Effector CD4-positive, alpha-beta T cell (primary cell): ENCODE results near the gene CRYBG2.
"Not testable (repeated sequence)": the region's sequence is repeated elsewhere in the genome, so short reads cannot be mapped to it uniquely, and the experiment has no call there.

Experiments used
- DNase-seq: peaks from one replicate; pipeline ENCODE4 v3.0.0-alpha.2; 2020

CRYBG2 gene

DNA sequence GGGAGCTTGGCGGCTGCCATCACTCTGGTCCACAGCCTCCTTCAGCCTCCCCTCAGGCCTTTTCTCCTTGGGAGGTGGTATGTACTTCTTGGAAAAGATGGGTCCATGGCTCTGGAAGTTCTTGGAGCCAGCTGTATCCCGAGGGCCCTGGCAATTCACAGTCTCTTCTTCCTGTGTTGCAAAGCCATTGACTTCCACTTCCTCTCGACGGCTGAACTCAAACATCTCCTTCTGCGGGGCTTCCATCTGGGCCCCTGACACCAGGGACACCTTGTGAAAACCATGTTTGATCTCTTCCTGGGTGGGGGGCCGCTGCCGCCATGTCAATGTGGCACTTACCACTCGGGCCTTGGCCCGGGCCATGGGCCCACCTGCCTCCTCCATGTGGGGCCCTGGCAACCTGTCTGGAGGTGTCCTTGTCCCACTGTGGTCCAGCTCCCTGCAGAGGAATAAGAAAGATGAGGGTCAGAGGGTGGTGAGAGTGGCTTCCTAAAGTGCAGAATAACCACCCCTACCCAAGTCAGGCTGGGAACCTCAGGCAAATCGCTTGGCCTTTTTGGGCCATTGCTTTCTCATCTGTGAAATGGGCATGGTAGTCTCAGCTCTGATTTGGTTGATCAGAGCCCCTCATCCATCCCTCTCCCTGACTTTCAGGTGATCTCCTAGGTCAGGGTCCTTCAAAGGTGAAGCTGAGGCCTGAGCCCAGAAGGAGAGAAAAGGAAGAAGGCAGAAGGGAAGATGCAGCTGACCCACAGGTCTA lies 7.5 kb downstream of the CRYBG2 start:
- no peak for DNase-seq

DNA sequence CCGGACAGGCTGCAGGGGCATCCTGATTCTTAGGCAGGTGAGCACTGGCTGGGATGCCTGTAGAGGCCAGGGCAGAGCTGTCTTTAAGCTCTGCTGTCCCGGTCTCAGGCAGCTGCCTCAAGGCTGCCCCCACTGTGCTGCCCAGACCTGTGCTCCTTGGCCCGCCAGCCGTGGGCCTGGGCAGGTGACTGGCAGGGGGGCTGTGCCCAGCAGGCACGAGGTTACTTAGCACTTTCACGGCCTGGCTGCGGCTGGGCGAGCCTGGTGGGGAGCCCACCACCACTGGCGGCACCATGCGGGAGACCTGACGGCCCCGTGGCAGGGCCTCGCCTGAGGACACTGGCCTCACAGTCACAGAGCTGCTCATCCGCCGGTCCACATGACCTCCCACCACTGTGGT lies 8.2 kb downstream of the CRYBG2 start:
- no peak for DNase-seq

DNA sequence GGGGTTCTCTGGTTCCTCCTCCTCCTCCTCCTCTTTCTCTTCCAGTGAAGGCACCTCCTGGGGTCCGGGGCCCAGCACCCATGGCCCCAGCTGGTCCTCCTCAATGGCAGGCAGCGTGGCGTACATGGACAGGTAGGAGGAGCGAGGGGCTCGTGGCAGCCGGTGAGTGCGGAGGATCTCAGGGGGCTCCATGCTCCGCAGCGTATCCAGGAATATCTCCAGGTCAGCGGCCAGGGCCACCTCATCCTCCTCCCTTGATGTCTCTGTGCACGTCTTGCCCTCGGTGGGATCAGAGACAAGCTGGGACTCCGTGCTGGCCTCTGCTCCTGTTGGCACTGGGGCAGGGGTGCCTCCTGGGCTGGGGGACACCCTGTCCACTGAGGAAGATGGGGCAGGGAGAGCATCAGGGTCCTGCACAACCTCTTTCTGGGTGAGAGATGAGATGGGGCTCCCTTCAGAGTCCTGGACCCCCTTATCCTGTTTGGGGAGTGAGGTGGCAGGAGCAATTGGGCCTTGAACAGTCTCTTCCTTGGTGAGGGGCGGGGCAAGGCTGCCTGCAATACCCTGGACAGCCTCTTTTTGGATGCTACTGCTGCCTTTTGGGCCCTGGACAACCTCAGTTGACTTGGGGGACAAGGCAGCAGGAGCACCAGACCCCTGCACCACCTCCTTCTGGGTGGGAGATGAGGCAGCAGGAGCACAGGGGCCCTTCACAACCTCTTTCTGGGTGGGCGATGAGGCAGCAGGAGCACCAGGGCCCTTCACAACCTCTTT lies 9.6 kb downstream of the CRYBG2 start:
- DNase-seq = no peak

DNA sequence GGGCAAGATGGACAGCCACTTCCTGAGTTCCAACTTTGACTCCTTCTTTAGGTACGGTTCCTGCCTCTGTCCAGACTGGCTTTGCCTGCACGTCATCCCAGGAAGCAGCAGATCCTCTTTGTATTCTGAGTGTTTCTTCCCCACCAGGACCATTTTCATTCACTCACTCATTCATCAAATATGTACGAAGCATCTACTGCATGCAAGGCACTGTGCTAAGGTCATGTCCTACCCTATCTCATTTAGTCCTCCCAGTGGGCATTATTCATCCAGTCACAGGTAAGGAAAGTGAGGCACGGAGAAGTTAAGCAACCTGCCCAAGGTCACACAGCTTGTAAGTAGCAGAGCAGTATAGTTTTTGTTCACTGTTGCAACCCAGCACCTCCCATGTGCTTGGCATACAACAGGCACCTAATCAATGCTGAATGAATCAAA lies 13.9 kb downstream of the CRYBG2 start:
- no peak for DNase-seq

DNA sequence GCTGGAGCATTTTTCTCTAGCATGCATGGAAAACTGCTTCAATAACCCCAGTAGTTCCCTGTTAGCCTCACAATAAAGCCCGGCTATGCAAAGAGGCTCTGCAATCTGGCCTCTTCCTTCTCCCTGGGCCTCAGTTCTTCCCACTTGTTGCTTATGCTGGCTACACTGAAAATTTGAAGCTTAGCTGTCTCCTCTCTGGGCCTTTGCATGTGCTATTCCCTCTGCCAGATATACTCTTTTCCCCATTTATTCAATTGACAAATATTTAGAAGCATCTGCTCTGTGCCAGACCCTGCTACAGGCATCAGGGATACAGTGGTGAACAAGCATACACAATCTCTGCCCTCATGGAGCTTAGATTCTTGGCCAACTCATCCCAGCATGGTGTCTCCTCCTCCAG lies 15.3 kb downstream of the CRYBG2 start:
- no peak for DNase-seq

DNA sequence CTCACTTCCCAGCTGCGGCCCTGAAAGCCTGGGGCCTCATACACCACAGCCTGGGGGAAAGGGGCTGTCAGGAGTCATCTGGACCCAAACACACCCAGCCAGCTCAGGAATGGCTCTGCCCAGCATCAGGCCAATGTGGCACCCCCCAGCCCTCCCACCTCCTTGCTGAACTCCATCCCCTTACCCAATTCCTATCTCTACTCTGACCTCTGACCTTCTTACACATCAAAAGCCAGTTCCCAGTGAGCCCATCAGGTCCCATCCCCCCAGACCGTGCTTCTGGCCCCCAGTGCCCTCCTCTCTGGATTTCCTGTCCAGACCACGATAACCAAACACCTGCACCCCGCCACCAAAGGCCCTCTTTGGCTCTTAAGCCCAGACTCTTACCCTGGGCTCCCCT lies 16.3 kb downstream of the CRYBG2 start:
- no peak for DNase-seq

DNA sequence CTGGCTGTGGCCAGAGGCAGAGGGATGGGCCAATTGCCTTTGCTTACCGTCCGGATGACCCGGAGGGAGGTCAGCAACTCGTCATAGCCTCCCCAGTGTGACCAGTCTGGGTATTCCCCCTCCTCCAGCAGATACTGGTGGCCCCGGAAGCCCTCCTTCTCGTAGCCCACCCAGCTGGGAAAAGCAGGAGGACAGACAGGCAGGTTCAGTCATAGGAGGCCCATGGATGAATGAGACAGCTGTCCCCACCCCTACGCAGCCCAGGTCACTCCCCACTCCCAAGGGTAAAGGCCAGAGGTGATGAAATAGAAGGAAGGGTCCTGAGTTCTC lies 16.8 kb downstream of the CRYBG2 start:
- DNase-seq = no peak

DNA sequence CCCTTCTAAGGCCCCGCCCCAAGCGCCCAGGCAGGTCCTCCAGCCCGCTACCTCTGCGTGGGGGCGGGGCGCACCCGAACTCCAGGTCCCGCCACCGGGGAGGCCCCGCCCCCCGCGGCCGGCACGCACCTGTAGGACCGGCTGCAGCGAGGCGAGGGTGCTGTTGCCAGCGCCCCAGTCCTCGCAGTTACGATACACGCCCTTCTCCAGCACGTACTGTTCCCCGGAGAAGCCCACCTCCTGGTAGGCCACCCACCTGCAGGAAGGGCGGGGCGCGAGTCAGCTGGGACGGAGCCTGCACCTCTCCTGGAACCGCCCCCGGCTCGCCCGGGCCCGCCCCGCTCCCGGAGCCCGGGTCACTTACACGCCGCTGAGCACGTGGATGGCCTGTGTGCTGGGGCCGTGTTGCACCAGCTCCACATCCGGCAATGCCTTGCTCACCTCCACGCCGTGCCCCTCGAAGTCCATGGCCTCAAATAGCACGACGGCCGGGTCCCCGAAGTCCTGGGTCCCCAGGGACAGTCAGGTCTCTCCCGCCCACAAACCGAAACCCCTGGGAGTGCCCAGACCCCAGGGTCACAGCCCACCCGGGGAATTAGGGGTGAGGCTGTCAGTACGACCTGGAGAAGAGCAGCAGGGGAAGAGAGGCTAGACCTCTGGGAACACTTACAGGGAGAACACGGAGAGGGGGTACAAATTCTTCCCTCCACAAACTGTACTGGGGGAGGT lies 17.3 kb downstream of the CRYBG2 start:
- peak; percentile 79 for DNase-seq

DNA sequence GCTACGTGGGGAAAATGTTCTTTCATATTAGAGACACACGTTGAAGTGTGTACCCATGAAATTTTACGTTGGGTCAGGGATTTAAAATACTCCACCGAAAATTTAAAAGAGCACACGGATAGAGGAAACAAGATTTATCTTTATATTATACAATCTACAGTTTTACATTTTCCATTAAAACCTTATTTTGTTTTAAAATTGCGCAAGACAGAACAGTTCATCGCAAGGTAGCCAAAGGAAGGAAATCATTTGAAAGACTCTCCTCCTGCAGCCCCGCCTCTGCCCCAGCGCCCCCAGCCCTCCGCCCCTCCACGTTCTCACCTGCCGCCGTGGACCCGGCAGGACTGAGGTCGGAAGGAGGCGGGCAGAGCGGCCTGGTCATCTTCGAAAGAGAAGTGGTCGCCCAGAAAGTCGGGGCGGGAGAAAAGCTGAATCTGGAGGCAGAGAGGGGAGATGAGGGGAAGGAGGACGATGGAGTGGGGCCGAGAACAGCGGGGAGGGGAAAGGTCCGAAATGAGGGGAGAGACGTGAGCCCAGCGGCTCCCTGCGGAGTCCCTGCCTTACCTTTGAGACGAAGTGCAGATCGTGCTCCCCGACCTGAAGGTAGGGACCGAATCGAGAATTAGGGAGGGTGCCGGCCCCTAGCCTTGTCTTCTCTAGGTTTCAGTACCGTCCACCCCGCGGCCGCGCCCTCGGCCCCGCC lies 18.0 kb downstream of the CRYBG2 start:
- DNase-seq = no peak

DNA sequence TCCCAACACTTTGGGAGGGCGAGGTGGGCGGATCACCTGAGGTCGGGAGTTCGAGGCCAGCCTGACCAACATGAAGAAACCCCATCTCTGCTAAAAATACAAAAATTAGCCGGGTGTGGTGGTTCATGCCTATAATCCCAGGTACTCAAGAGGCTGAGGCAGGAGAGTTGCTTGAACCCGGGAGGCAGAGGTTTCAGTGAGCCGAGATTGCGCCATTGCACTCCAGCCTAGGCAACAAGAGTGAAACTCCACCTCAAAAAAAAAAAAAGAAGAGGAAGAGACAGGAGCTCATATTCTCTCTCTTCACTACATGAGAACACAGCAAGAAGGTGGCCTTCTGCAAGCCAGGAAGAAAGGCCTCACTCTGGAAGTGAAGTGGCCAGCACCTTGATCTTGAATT lies 20.6 kb downstream of the CRYBG2 start:
- not testable (repeated sequence) for DNase-seq

DNA sequence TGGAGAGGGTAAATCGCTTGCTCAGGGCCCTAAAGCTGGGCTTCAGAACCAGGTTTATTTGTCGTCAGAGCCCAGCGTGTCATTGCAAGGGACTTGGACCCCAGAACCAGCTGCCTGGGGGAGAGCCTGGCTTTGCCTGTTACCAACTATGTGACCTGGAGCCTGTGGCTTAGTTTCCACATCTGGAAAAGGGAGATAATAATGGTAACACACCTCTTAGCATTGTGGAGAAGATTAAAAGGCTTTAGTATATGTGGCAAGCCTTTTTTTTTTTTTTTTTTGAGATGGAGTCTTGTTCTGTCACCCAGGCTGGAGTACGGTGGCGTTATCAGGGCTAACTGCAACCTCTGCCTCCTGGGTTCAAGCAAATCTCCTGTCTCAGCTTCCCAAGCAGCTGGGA lies 23.7 kb downstream of the CRYBG2 start:
- no peak for DNase-seq

DNA sequence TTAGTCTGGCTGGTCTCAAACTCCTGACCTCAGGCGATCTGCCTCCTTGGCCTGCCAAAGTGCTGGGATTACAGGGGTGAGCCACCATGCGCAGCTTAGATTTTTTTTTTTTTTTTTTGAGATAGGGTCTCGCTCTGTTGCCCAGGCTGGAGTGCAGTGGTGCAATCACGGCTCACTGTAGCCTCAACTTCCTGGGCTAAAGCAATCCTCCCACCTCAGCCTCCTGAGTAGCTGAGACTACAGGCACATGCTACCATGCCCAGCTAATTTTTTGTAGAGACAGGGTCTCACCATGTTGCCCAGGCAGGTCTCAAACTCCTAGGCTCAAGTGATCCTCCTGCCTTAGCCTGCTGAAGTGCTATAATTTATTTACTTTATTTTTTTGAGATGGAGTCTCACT lies 24.6 kb downstream of the CRYBG2 start:
- DNase-seq = not testable (repeated sequence)

DNA sequence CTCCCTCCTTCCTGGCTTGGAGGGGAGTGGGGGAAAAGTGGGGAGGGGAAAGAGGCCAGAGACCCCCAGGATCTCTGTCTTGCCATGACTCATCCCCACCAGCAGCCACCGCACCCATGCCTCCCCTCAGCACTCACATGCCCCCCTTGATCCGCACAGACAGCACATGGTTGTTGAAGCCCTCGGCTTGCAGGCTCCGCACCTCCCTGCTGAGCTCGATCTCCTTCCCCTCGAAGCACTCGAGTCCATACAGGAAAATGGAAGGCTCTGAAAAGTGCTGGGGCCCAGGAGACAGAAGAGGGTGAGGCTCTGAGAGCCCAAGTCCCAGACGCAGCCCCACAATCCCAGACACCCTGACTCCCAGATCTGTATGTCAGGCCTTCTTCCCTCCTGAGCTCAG lies 25.3 kb downstream of the CRYBG2 start:
- DNase-seq = no peak

DNA sequence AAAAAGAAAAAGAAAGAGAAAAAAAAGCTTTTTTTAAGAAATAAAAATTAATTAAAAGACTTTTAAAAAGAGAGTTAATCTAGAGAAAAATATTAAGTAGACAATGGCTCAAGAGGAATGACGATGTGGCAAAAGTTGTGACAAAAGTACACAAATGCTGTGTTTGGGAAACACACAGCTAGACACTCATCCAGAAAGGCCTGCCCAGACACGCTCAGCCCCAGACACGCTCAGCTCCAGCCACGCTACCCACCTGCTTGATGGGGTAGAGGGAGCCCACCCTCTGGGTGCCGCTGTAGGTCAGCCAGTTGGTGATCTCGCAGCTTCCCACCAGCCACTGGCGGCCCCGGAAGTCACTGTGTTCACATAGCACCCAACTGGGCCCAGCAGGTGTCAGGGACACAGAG lies 26.0 kb downstream of the CRYBG2 start:
- DNase-seq = no peak

DNA sequence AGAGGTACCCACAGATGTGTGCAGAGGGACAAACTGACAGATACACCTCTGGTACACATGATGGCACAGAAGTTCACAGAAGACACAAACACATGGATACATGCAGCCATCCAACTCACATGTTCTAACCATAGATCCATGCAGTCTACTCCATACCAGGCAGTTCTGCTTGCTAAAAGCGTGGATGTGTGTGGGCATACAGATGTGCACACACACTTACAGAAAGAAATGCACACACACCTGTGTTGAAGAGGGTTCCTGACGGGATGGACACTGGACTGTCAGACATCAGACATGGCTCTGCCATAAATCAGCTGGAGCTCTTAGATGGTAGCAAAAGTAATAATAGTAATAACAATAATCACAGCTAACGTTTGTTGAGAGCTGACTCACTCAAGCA lies 29.4 kb downstream of the CRYBG2 start:
- DNase-seq = no peak

DNA sequence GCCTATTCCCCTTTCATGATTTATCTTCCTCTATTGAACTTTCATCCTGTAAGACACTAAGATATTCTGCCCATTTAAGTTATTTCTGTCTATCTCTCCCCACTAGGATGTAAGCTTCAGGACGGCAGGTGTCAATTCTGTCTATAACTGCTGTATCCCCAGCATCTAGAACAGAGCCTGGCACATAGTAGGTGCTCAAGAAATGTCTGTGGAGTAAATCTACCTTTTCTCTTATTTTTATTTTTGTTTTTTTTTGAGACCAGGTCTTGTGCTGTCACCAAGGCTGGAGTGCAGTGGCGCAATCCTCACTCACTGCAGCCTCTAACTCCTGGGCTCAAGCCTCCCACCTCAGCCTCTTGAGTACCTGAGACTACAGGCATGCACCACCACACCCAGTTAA lies 30.5 kb downstream of the CRYBG2 start:
- DNase-seq = no peak

DNA sequence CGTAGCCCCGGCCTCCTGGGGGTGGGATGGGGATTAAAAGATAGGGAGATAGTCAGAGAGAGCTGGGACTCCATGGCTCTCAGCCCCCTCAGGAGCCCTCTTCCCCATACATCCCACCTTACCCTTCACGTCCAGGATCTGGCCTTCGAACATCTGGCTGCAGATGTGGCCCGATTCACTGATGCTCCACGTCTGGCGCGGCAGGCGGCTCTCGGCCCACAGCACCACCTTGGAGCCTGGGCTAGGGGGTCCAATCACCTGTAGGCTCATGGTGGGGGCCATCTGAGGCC lies 31.9 kb downstream of the CRYBG2 start:
- DNase-seq = no peak

DNA sequence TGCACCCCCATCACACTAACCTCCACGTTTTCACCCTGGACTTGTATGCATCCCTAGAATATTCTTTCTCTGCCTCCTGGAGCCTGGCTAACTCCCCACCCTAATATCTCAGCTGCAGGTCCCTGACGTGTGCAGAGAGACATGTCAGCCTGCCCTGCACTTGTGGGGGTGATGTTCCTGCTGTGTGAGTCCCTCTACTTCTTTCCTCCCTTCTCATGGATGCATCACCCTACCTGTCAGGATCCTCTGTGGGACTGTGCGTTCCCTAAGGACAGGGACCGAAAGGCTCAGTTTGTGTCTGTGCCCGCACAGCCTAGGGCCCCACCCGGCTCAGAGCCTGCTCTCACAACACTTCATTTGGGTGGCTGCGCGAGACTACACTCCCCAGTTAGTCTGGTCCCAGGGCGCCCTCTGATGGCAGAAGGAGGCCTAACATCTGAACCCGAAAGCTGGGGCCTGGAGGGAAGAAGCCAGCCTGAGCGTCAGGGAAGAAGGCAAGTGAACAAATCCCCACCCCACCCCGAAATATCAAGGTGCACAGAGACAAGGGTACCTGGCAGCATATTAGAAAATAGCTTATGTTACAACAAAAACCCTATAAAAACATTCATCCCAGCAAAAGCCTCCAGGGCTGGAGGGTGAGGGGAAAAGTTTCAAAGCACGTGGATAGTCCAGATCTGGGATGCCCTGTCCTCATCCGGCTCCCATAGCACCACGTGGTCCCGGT lies 32.5 kb downstream of the CRYBG2 start:
- peak; percentile 94 for DNase-seq

DNA sequence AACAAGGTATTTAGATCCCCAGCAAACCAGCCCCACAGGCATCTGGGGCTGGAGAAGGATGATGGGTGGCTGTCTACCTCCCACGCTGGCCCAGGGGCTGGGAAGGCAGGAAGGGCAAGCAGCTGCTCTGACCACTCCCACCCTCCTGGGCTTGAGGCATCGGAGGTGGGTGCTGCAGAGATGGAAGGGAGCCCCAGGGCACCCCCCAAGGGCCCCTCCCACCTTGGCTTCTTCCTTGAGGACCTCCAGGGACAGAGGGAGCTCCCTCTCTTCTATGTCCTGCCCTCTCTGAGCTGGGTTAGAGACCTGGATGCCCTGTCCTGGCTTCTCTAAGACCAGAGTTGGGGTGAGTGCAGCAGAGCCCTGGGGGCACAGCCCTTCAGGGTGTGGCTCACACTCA lies 33.0 kb downstream of the CRYBG2 start:
- no peak for DNase-seq

DNA sequence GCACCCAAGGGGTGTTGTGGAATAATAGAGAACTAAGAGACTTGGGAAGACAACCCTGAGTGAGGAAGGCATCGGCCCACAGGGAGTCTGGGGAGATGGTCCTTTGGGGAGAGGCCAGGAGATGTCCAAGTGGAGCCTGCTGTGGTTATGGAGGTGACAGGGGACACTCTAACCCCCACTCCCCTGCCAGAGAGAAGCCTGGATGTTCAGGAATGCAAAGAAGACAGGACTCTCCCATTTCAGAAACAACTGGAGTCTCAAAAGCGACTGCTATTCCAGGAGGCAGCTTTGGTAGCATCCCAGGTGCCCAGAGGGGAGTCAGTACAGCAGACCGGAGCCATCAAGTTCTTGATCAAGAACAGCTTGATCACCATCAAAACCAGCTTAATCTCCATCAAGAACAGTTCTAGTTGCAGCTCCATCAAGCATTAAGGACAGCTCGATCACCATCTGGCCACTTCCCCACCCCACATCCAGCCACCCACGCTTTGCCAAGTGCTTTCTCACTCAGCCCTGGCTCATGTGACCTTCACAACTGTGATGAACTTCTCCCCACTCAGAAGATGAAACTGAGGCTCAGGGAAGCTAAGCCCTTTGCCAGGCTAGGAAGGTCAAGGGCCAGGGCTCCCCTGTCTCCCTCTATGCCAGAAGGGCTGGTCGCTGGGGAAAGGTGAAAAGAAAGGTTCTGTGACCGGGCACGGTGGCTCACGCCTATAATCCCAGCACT lies 35.4 kb downstream of the CRYBG2 start:
- DNase-seq = no peak

DNA sequence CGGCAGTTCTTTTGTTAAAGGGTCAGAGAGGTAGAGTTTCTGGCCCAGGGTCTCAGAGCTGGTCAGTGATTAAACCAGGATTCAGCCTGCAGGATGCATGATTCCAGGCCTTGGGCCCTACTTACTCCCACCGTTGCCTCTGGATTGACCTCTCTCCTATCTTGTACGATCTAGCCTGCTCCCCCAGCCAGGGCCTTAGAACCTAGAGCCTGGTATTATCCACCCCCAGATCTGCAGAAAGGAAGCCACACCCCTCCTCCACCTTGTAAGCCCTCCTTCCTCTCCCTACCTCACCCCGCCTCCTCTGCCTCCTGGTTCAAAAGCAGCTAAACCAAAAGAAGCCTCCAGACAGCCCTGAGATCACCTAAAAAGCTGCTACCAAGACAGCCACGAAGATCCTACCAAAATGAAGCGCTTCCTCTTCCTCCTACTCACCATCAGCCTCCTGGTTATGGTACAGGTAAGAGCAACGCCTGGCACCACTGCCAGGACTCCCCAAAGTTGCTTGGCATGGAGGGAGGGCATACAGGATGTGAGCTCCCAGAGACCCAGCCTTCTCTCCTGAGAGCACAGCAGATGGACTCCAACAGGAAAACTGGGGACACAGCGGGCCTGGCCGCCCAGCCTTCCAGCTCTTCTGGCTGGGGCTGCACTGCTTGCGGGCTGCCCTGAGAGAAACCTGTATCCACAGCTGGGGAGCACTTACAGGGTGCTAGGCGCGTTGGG lies 36.2 kb downstream of the CRYBG2 start, which contains the start of gene CD52:
Gene CD52 (plus strand): TSS at position 347 of the 726 bp plus-strand sequence. CDS start 60 bp downstream, at position 407.
- peak; percentile 69 for DNase-seq
